Spleen (tissue), 11 donors: ENCODE data around the gene RGMA. TPM values are rescaled to one million over a fixed set of nuclear protein-coding genes. Genes with fewer than 3 reads are reported as not detected.

Experiments
- DNase-seq: peaks from one replicate; pipeline ENCODE4 v3.0.0-alpha.2; 2020
- H3K27ac ChIP-seq, 8 donors: fragments of 200-600 bp; sonication (generic) in 7 of 8; 1 replicate in 4 of 8; 2 replicates in 4 of 8; pipeline versions ENCODE4 v1.5.0 to v1.8.0; 2016 to 2021; ENCODE audit warnings: inconsistent platforms in 4 of 8, mild to moderate bottlenecking in 4 of 8, moderate library complexity in 1 of 8
- H3K27me3 ChIP-seq, 7 donors: fragments of 200-600 bp; sonication (generic) in 6 of 7; replicated peaks in 1 of 7; 1 replicate in 4 of 7; 2 replicates in 3 of 7; pipeline versions ENCODE4 v1.5.0 to v1.8.0; 2016 to 2021; ENCODE audit warnings: inconsistent platforms in 3 of 7, mild to moderate bottlenecking in 1 of 7
- H3K36me3 ChIP-seq, 6 donors: fragments of 200-600 bp; sonication (generic) in 5 of 6; 1 replicate in 4 of 6; 2 replicates in 2 of 6; pipeline versions ENCODE4 v1.5.0 to v1.8.0; 2016 to 2021; ENCODE audit warnings: inconsistent platforms in 2 of 6
- H3K4me1 ChIP-seq, 6 donors: fragments of 200-600 bp; sonication (generic) in 5 of 6; 1 replicate in 3 of 6; 2 replicates in 3 of 6; pipeline versions ENCODE4 v1.5.0 to v1.8.0; 2016 to 2021; ENCODE audit warnings: inconsistent platforms in 3 of 6
- H3K4me3 ChIP-seq, 8 donors: fragments of 200-600 bp; sonication (generic) in 7 of 8; 1 replicate in 4 of 8; 2 replicates in 4 of 8; pipeline versions ENCODE4 v1.5.0 to v1.8.0; 2016 to 2021; ENCODE audit warnings: inconsistent platforms in 4 of 8, mild to moderate bottlenecking in 4 of 8, moderate library complexity in 2 of 8
- H3K9me3 ChIP-seq, 8 donors: fragments of 200-600 bp; sonication (generic) in 7 of 8; 1 replicate in 4 of 8; 2 replicates in 4 of 8; pipeline versions ENCODE4 v1.5.0 to v1.8.0; 2016 to 2021; ENCODE audit warnings: inconsistent platforms in 4 of 8
- POLR2A ChIP-seq, 3 donors: fragments of 450-650 bp; IDR thresholded peaks; one replicate each; pipeline ENCODE4 v1.5.1; 2017; ENCODE audit warnings: antibody characterized with exemption in 3 of 3, mild to moderate bottlenecking in 1 of 3
- POLR2AphosphoS5 ChIP-seq, 3 donors: sonication (generic); formaldehyde crosslinking; IDR thresholded peaks; one replicate each; pipeline ENCODE4 v1.5.1; 2017; ENCODE audit warnings: antibody characterized with exemption in 3 of 3
- WGBS, 5 donors: extraction: QIAGEN DNeasy Blood & Tissue Kit in 3 of 5; methylation state at CpG; one replicate each; pipeline versions ENCODE4 v1.1.5 to v1.1.7; 2013 to 2018; 5-methylcytosine and 5-hydroxymethylcytosine counted together
- intact Hi-C: fragments of 100-400 bp; cut with DNase I; formaldehyde crosslinking; loops from one replicate; pipeline ENCODE4 v1.15.0; 2023; ENCODE audit warnings: low total_unique reads
- polyA plus RNA-seq, 3 donors: library from polyadenylated mRNA; stranded (reverse); fragments of 200-250 nt; gene quantifications; one replicate each; pipeline ENCODE4 v1.2.1, GENCODE V29; 2013
- total RNA-seq, 7 donors: library from RNA; depleted of rRNA in 3 of 7; stranded (reverse); fragments of >200 nt in 3 of 7; fragmentation: NEBNext Ultra II Directional in 4 of 7; extraction: Animal tissue kit (Norgen Biotek cat#: 25700) in 4 of 7; gene quantifications; one replicate each; pipeline versions ENCODE4 v1.1.0 to v1.2.1, GENCODE V29; 2016 to 2021
- TF ChIP-seq, protein P1 (sequence below), 11 experiments: fragments of 200-600 bp in 7 of 11; fragments of 450-650 bp in 4 of 11; sonication (generic) in 4 of 11; IDR thresholded peaks in 8 of 11; conservative IDR thresholded peaks in 3 of 11; 1 replicate in 7 of 11; 2 replicates in 4 of 11; pipeline versions ENCODE4 v1.4.0 to v1.8.0; 2016 to 2021; ENCODE audit warnings: antibody characterized with exemption in 11 of 11, inconsistent platforms in 4 of 11, mild to moderate bottlenecking in 1 of 11
- donor health status: healthy with polysubstance abuse.
- donor health status: DM: no; HTN: no; CAD: no; lungs with moderate emphysema.
- donor health status: DM: no; HTN: no; CAD: no.
- donor health status: Bipolar disorder and iron deficiency.
- donor health status: healthy.
- donor health status: DM: no; HTN: no; CAD: no.
- donor health status: DM: yes; HTN: yes; CAD: no.

Gene RGMA
- total and polyA plus RNA-seq, 10 donors: 0.37 to 3.1 (median 1.2) TPM

DNA sequence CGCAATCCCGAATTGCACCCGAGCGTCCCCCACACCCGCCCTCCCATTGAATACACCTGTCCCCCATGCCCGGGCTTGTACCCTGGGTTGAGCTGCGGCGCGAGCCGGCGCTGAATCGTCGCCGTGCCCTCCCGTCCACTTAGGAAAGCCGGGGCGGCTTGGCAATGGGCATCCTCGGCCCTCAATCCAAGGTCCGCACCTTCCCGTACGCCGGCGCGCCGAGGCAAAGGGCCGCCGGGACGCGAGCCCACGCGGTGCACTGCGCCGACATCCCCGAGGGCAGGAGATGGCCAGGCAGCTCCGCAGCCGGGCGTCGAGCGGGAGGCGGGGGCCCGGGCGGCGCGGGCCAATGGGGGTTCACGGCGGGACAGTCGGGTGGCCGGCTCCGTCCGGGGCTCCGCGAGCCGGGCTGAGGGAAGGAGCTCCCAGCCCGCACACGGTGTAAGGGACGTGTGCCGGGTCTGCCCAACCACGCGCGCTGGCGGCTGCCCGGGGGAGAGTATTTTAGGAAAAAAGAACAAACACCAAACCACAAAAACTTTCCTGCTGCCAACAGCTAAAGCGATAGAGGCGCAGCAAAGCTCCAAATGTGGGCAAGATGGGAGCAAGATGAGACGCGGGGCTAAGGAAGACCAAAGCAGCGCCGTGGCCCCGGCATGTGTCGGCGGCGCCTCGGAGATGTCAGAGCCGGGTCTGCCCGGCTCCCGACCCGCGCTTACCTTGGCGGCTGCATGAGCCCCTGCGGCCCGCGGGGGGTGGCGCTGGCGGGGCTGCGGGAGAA lies 621 bp downstream of the RGMA start:
- WGBS, 5 donors: 1 to 2% (median 1%) methylated on average over 63 to 85 of the region's 85 CpGs

DNA sequence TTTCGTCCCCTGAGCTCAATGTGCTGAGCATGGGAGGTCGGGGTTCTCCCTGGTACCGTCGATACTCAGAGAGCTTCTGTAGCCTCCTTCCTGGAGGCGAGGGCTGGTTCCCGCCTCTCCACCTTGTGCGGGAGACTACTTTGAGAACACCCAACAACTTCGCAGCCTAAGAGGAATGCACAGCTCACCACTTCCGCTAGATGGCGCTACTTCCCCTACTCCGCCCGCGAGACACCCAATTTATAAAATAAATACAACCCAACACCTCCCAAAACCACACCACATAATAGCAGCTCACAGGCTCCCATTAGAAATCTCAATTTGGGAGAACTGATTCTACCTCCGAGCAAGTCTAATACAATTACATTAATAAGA lies 1.2 kb downstream of the RGMA start:
- Histone ChIP-seq H3K36me3 (no peaks in the 10 kb centered on the region), H3K27ac (no peak overlapping the region), H3K4me1 (peaks cover 4 to 28% (median 24%) of the 10 kb centered on the region in 6 donors), H3K27me3 (peaks cover 0 to 90% (median 68%) of the 10 kb centered on the region in 7 donors), H3K4me3 (peak overlapping the region in 7 of 8 donors; percentile 37 to 70 (median 44)), H3K9me3 (no peaks in the 10 kb centered on the region)
- DNase-seq: peak; percentile 82
- TF ChIP-seq POLR2A (IDR thresholded peaks at IDR 0.05): no peak
- no peak for TF ChIP-seq POLR2AphosphoS5 (IDR thresholded peaks at IDR 0.05)
- TF ChIP-seq, protein P1, sequence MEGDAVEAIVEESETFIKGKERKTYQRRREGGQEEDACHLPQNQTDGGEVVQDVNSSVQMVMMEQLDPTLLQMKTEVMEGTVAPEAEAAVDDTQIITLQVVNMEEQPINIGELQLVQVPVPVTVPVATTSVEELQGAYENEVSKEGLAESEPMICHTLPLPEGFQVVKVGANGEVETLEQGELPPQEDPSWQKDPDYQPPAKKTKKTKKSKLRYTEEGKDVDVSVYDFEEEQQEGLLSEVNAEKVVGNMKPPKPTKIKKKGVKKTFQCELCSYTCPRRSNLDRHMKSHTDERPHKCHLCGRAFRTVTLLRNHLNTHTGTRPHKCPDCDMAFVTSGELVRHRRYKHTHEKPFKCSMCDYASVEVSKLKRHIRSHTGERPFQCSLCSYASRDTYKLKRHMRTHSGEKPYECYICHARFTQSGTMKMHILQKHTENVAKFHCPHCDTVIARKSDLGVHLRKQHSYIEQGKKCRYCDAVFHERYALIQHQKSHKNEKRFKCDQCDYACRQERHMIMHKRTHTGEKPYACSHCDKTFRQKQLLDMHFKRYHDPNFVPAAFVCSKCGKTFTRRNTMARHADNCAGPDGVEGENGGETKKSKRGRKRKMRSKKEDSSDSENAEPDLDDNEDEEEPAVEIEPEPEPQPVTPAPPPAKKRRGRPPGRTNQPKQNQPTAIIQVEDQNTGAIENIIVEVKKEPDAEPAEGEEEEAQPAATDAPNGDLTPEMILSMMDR (IDR thresholded peaks at IDR 0.05 in 8 of 11, conservative IDR thresholded peaks at IDR 0.05 in 3 of 11): peak; percentile 66 to 89 (median 81)
- intact Hi-C loops: no loop called here
- WGBS, 5 donors: 1 to 3% (median 2%) methylated on average over 14 of the region's 14 CpGs

More for the DNA sequence above, 621 bp downstream of the RGMA start:
- H3K4me3 ChIP-seq: peak overlapping the region; percentile 3 to 70 (median 42)
- H3K4me1 ChIP-seq: peaks cover 4 to 28% (median 24%) of the 10 kb centered on the region in 6 donors
- peaks cover 0 to 95% (median 68%) of the 10 kb centered on the region in 7 donors for H3K27me3 ChIP-seq
- no peak overlapping the region for H3K27ac ChIP-seq
- no peaks in the 10 kb centered on the region for H3K36me3 ChIP-seq
- no peaks in the 10 kb centered on the region for H3K9me3 ChIP-seq
- intact Hi-C loops: no loop called here
- TF ChIP-seq POLR2AphosphoS5 (IDR thresholded peaks at IDR 0.05) (no peak), POLR2A (IDR thresholded peaks at IDR 0.05) (no peak)
- TF ChIP-seq, protein P1 (IDR thresholded peaks at IDR 0.05 in 8 of 11, conservative IDR thresholded peaks at IDR 0.05 in 3 of 11): peak in 3 of 11 experiments; percentile 2 to 17 (median 8)
- DNase-seq: peak; percentile 80

DNA sequence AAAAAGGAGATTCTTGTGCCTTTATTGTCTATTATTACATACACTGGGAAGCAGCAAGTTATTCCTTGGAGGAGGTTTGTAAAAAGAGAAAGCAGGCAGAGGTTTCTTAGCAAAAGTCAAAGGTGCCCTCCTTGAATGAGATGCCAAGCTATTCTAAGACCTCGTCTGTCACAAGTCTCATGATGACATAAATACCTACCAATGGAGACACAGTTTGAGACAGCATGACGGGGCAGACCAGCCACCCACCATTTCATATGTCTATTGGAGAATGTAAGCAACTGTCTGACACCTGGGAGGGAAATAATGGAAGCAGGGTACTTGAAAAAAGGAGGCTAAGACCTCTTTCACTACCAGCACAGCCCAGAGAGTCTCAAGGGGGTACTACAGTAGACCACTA lies 2.2 kb downstream of the RGMA start:
- no peaks in the 10 kb centered on the region for H3K36me3 ChIP-seq
- H3K9me3 ChIP-seq: no peaks in the 10 kb centered on the region
- H3K4me3 ChIP-seq: no peak overlapping the region
- TF ChIP-seq POLR2AphosphoS5 (IDR thresholded peaks at IDR 0.05) (no peak), POLR2A (IDR thresholded peaks at IDR 0.05) (no peak)
- TF ChIP-seq, protein P1 (IDR thresholded peaks at IDR 0.05 in 8 of 11, conservative IDR thresholded peaks at IDR 0.05 in 3 of 11): no peak
- no peak overlapping the region for H3K27ac ChIP-seq
- peaks cover 4 to 28% (median 24%) of the 10 kb centered on the region in 6 donors for H3K4me1 ChIP-seq
- peaks cover 0 to 93% (median 60%) of the 10 kb centered on the region in 7 donors for H3K27me3 ChIP-seq
- DNase-seq: no peak
- 42 to 76% (median 63%) methylated on average over 2 of the region's 2 CpGs for WGBS, 5 donors
- intact Hi-C loops: no loop called here

DNA sequence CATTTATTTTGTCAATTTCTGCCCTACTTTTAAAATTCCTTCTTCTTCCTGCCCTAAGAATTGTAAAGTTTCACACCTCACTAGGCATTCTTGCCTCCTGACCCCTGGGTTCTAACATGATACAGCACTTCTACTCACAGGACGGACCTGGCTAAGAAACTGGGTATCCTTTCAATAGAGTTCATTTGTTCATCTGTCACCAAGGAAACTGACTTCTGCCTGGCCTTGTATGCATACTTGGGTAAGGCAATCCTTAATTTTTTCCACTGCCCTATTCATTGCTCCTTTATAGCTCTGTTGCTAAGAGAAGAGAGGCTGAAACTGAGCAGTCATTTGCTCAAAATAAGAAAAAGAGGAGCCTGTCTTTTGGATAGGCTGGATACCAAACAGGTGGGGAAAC lies 3.3 kb downstream of the RGMA start:
- no peak for DNase-seq
- Histone ChIP-seq H3K27ac (no peak overlapping the region), H3K36me3 (no peaks in the 10 kb centered on the region), H3K9me3 (no peaks in the 10 kb centered on the region), H3K4me1 (peaks cover 4 to 28% (median 24%) of the 10 kb centered on the region in 6 donors), H3K4me3 (no peak overlapping the region), H3K27me3 (peaks cover 0 to 93% (median 55%) of the 10 kb centered on the region in 7 donors)
- WGBS, 5 donors: 68 to 85% (median 72%) methylated on average over 1 of the region's 1 CpG
- no peak for TF ChIP-seq POLR2AphosphoS5 (IDR thresholded peaks at IDR 0.05)
- intact Hi-C loops: no loop called here
